Panc1 (cell line): Measurements from ENCODE around the gene EEF1AKMT2.

ENCODE experiments used
- CTCF ChIP-seq: fragments of 450-650 bp; IDR thresholded peaks from 2 replicates; pipeline ENCODE4 v1.5.1; 2017; ENCODE audit warnings: mild to moderate bottlenecking
- POLR2AphosphoS5 ChIP-seq: IDR thresholded peaks from 2 replicates; pipeline ENCODE4 v1.6.1; 2012; ENCODE audit warnings: mild to moderate bottlenecking, low read depth, low read length, moderate library complexity
- REST ChIP-seq, 2 experiments: IDR thresholded peaks; 2 replicates each; pipeline ENCODE4 v1.6.1; 2011 to 2012; ENCODE audit warnings: low read depth in 2 of 2, control low read depth in 1 of 2, low read length in 1 of 2, mild to moderate bottlenecking in 1 of 2, moderate library complexity in 1 of 2; ENCODE audit not compliant: insufficient read depth in 1 of 2
- SIN3A ChIP-seq: IDR thresholded peaks from 2 replicates; pipeline ENCODE4 v1.6.1; 2012; ENCODE audit warnings: low read depth, mild to moderate bottlenecking, low read length, moderate library complexity, borderline replicate concordance; ENCODE audit not compliant: insufficient read depth
- TCF7L2 ChIP-seq: IDR thresholded peaks from 2 replicates; pipeline ENCODE4 v1.6.1; 2011; ENCODE audit warnings: mild to moderate bottlenecking, low read depth, low read length, inconsistent platforms

GRCh38 chr10:124728071-124728829 is 63.4 kb downstream of the EEF1AKMT2 start:
- TF ChIP-seq CTCF (no peak), REST (IDR thresholded peaks at IDR 0.05; ENCODE audit: insufficient read depth in 1 of 2, low read depth in 2 of 2, low read length in 1 of 2) (no peak), POLR2AphosphoS5 (no peak), SIN3A (no peak), TCF7L2 (no peak)
